Hippocampal formation (tissue), 2 donors: ENCODE measurements around the gene FOSB.
"Not testable (repeated sequence)": the region's sequence is repeated elsewhere in the genome, so short reads cannot be mapped to it uniquely, and the experiment has no call there.

Experiments
- DNase-seq, 2 donors: peaks; one replicate each; lab custom pipeline; 2025; lab: John Stamatoyannopoulos, UW

FOSB gene

DNA sequence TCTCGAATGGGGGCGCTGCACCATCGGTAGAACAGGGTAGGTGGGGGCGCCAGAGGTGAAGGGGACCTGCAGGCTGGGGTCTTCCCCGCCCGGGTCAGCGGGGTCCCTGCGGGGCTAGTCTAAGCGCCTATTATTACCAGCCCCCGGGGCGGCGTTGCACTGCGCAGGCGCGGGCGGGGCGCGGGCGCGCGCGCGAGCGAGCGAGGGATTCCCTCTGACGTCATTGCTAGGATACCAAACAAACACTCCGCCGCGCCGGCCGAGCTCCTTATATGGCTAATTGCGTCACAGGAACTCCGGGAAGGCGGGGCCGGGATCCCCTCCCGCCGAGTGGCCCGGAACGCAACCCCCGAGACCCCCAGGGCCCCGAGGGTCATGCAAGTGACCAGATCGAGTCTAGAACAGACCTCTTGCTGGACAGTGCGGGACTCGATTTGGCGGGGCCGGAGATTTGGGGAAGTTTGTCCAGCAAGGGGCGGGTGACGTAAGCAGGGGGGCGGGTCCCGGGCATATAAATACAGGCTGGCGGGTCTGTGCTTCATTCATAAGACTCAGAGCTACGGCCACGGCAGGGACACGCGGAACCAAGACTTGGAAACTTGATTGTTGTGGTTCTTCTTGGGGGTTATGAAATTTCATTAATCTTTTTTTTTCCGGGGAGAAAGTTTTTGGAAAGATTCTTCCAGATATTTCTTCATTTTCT is at the start of gene FOSB:
Gene FOSB (plus strand): TSS at position 541 of the 703 bp plus-strand sequence. CDS start 591 bp downstream, outside the sequence.
- peak; percentile 93 for DNase-seq

DNA sequence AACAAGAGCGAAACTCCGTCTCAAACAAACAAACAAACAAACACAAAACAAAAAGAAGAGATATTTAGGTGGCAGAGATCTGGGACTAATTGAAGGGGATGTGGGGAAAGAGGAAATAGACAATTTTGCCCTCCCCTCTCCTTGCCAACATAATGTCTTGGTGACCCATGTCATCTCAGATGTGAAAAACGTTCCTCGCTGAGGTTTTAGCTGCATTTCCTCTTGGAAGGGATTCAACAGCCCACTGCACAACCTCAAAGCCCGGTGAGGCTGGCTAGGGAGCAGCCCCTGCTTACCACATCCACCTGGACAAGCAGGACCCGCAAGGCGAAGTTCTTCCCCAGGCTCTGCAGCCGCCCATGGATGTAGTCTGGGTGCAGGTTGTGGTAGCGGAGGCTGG is 49.0 kb upstream of the FOSB start:
- DNase-seq, result no peak

DNA sequence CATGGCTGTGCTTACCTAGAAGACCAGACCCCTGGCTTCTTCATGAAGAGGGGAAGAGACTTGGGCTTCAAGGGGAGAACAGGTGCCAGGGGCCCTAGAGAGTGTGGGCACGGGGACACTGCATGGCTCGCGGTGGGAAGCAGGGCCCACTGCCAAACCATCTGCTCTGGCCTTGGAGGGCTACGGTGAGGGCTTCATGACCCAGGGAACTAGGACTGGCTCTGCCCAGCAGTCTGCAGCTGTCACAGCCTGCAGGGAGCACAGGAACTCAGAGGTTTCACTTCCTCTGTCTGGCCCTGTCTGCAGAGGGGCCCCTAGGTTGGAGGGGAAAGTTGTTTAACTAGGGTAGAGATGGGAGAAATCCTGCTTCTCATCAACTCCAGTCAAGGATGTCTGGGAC is 48.4 kb upstream of the FOSB start:
- DNase-seq, result peak in 1 of 2 donors; percentile 39

DNA sequence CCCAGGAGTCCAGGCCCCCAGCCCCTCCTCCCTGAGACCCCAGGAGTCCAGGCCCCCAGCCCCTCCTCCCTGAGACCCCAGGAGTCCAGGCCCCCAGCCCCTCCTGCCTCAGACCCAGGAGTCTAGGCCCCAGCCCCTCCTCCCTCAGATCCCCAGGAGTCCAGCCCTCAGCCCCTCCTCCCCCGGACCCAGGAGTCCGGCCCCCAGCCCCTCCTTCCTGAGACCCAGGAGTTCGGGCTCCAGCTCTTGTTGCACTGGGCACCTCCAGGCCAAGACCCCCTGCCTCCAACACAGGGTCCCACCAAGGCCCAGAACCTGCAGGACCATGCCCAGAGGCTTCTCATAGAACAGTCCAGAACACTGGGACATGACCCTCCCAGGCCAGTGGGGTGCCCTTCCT is 47.9 kb upstream of the FOSB start:
- DNase-seq, result no peak

DNA sequence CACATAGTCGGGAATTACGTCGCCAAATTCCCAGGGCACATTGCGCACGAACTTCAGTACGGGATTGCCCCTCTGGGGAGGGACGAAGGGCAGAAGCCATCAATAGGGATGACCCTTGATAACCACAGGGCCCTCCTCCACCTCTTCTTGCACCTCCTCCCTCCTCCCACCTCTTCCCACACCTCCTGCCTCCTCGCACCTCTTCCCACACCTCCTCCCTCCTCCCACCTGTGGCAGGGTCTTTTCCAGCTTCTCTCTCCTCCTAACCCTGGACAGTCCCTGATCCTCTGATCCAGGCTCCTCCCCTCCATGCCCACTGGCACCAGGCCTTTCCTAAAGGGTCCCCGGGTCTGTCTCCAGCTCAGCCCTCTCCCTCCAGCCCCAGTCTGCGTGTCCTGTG is 47.4 kb upstream of the FOSB start:
- no peak for DNase-seq

DNA sequence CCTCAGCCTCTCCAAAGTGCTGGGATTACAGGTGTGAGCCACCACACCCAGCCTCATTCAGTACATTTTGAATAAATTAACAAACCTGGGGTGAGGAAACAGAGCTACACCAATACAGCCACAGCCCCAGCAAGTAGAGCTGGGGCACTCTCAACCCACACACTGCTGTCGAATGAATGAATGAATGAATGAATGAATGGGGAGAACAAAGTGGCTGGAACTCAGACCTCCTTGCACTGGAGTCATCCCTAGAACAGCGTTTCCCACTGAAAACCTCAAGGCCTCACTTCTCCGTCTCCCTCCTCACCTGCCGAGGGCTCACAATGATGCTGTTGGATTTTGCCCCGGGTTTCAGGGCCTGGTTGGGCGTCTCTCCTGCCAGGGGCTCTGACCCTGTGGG is 46.9 kb upstream of the FOSB start:
- no peak for DNase-seq

DNA sequence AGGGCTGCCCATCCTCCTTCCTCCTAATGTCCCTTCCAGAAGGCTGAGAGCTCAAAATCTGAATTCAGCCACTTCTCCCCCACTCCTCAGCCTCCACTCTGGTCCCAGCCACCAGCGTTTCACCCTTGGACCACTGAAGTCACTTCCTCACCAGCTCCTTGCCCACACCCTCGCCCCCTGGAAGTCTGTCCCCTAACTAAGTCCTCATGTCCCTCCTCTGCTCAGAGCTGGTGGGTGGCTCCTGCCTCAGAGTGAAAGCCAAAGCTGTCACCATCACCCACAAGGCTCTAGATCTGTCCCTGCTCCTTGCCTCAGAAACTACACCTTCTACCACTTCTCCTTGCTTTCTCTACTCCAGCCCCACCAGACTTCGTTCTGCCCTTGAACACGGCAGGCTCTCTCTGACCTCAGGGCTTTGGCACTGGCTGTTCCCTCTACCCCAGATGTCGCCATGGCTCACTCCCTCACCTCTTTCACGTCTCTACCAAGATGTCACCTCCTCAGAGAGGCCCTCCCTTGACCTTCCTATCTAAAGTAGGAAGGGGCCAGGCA is 45.8 kb upstream of the FOSB start:
- DNase-seq, result no peak

DNA sequence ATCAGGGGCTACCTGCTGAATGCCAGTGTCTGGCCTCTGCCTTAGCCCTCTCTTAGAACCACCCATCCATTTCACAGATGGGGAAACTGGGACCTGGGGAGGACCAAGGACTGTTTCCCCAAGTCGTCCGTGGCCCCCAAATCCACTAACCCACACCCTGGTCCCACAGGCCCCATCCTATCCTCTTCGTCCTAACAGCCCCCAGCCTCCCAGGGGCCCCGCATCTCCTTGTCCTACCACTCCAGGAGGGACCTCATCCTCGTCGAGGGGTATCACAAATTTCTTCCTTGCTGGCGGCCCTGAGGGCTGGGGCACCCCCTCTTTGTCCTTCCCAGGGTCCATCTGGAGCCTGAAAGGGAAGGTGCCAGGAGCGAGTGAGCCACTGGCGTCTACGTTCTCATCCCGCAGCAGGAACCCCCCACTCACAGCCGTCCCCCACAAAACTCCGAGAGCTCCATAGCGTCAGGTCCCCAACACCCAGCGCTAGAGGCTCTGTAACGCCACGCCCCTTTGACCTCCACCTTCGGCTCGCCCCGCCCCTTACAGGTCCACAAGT is 44.7 kb upstream of the FOSB start:
- no peak for DNase-seq

DNA sequence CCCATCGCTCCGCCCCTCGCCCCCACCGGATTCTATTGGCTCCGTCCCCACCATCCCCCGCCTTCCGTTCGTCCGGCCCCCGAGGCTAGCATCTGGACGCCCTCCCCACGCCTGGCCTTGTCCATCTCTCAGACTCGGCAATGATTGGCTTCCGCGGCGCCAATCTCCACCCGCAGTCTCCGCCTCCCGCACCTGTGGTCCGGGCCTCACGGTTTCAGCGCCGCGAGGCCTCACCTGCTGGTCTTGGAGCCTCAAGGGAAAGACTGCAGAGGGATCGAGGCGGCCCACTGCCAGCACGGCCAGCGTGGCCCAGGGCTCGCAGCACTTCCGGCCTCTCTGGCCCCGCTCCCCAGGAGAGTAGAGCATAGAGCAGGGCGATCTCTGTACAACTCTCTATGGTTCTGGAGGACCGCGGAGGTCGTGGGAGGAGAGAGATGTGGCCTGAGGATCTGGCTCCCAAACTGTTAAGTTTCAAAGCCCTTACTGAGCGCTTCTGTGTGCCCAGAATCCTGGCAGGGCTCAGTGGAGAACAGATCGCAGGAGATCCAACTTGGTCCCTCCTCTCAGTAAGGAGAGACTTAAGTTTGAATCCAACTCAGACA is 44.1 kb upstream of the FOSB start, which contains the start of gene ERCC1:
Gene ERCC1 (minus strand): TSS at position 329 of the 602 bp plus-strand sequence. CDS start 543 bp downstream, outside the sequence.
- DNase-seq, result peak; percentile 85 to 94

DNA sequence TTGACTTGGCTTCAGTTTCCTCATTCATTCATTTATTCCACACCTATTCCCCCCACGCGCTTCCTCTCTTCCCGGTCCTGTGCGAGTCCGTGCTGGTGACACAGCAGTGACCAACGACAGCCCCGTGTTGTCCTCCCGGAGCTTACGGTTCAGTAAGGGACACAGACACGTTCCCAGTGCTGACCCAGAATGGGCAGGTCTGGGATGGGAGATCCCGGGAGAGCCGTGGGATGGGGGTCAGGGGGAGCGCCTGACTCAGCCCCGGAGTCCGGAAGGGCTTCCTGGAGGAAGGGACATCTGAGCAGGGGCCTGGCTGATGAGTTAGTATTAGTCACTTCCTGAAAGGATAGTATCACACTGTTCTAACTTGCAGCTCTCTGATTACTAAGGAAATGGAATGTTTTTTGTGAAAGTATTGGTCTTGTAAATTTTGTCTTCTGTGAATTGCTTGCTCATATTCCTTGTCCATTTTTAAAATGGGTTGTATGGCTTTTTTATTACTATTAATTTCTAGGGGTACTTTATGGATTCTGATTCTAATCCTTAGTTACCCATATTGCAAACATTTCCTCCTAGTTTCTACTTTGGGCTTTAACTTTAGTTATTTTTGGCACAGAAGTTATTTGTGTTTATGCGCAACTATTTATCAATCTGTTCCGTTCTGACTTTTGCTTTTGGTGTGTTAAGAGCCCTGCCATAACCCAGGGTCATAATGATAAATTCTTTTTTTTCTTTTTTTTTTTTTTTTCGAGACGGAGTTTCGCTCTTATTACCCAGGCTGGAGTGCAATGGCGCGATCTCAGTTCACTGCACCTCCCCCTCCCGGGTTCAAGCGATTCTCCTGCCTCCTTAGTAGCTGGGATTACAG is 43.4 kb upstream of the FOSB start:
- DNase-seq, result no peak

DNA sequence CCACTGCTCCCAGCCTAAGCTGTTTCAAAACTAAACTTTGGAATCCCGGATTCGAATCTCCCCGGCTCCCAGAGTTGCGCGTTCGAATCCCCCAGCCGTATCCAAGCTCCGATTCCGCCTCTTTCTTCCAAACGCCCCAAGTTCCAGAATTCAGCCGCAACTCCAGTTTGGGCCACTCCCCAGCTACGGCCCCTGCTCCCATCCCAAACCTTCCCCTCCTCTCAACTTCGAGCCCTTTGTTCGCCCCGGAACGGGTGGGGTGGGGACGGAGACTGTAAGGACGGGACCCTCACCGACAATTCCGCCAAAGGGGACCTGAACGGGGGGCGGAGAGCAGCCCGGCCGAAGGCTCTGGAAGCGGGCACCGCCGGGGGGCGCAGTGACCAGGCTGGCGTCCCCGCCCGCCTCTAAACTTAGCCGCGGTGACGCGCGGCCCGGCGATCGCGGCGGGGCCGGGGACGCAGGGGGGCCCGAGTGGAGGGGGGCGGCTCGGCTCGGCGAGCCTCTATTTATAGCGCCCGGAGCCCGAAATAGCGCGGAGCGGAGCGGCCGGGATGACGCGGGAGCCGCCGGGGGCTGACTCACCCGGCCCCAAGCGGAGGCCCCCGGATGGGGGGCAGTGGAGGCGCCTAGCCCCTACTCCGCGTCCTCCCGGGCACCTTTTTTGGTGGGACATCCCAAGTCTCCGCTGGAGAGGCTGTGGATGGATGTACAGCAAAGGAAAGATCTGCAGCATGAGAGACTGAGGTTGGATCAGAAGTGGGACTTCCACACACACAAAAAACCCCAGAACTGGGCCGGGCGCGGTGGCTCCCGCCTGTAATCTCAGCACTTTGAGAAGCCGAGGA is 39.2 kb upstream of the FOSB start:
- DNase-seq, result no peak

DNA sequence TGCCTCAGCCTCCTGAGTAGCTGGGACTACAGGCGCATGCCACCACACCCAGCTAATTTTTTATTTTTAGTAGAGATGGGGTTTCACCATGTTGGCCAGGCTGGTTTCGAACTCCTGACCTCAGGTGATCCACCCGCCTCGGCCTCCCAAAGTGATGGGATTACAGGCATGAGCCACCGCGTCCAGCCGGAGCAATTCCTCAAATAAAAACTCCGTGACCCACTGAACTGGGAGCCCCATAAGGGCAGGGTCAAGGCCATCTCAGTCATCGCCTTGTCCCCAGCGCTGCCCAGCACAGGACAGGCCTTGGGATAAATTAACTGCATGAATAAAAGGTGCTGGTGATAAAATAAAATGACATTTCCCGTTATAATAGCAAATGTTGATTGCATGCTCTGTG is 37.9 kb upstream of the FOSB start:
- DNase-seq, result not testable (repeated sequence)

DNA sequence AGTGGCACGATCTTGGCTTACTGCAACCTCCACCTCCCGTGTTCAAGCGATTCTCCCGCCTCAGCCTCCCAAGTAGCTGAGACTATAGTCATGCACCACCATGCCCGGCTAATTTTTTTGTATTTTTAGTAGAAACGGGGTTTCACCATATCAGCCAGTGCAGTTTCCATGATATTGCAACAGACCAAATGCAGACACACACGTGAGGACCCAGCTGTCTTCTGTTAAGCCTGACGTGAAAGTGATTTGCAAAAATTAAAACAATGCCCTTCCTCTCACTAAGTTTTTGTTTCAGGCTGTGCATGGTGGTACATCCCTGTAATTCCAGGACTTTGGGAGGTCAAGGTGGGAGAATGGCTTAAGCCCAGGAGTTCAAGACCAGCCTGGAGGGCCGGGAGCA is 36.8 kb upstream of the FOSB start:
- not testable (repeated sequence) for DNase-seq

DNA sequence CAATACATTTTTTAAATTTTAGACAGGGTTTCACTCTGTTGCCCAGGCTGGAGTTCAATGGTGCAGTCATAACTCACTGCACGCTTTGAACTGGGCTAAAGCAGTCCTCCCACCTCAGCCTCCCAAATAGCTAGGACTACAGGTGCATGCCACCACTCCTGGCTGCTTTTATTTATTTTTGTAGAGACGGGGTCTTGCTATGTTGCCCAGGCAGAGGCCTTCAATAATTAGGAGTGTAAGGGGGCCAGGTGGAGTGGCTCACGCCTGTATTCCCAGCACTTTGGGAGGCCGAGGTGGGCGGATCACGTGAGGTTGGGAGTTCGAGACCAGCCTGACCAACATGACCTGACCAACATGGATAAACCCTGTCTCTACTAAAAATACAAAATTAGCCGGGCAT is 35.3 kb upstream of the FOSB start:
- DNase-seq, result not testable (repeated sequence)

DNA sequence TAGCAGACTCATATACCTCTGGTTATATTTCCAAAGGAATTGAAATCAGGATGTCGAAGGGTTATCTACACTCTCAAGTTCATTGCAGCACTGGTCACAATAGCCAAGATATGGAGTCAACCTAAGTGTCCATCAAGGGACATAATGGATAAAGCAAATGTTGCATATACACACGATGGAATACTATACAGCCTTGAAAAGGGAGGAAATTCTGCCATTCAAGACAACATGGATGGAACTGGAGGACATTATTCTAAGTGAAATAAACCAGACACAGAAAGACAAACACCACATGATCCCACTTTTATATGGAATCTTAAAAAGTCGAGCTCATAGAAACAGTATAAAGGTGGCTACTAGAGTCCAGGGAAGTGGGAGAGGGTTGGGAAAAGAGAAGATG is 30.5 kb upstream of the FOSB start:
- no peak for DNase-seq

DNA sequence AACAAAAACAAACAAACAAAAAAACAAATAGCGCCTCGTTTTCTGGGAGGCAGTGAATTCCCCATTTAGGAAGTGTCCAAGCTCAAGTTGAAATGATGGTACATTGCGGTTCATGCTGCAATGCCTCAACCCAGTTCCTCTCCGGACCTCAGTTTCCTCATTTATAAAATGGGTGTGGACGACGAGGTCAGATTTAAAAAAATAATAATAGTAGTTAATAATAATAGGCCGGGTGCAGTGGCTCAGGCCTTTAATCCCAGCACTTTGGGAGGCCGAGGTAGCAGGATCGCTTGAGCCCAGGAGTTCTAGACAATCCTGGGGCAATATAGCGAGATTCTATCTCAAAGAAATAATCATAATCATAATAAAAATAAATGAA is 28.6 kb upstream of the FOSB start:
- DNase-seq, result no peak

DNA sequence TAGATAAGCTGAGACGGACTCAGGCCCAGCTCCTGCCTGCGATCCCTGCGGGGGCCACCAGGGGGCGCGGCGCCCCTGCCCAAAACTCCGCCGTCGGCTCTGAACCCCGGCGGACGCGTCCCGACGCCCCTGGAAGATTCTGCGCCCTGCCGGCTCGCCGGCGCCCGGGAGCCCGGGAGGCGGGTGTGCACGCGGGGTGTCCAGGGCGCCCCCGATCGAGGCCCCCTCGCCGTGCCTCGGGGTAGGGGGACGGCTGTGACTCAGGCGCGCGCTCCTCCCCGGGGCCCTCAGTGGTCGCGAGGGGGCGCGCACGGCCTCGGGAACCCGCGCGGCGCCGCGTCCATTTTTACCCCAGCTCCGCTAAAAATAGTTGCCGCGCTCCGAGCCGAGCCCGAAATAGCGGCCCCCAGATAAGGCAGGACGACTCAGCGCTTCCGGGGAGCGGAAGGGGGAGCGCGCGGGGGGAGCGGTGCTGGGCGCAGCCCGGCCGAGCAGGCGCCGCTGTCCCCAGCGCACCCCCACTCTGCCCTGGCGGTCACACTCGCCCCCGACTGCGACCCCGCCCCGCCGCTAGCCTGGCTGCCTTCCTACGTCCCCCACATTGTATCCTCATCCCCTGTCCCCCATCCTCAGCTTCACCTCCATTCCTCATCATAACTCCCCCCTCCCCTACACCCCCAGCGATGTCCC is 28.1 kb upstream of the FOSB start:
- peak; percentile 73 to 86 for DNase-seq

DNA sequence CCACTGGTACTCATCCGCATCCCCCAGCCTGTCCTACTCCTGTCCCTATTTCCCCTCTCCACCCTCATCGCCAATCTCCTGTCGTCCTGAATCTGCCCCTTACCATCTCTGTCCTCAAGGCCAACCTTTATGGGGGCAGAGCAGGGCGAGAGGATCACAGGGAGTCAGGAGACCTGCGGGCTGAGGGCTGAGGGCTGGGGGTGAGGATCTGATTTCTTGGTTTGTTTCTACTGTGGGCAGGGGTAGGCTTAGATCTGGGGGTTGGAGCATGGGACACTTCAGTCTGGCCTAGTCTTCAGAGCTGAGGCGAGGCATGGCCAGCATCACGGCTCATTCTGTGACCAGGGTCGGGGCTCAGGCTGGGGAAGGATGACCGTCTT is 27.5 kb upstream of the FOSB start:
- no peak for DNase-seq

DNA sequence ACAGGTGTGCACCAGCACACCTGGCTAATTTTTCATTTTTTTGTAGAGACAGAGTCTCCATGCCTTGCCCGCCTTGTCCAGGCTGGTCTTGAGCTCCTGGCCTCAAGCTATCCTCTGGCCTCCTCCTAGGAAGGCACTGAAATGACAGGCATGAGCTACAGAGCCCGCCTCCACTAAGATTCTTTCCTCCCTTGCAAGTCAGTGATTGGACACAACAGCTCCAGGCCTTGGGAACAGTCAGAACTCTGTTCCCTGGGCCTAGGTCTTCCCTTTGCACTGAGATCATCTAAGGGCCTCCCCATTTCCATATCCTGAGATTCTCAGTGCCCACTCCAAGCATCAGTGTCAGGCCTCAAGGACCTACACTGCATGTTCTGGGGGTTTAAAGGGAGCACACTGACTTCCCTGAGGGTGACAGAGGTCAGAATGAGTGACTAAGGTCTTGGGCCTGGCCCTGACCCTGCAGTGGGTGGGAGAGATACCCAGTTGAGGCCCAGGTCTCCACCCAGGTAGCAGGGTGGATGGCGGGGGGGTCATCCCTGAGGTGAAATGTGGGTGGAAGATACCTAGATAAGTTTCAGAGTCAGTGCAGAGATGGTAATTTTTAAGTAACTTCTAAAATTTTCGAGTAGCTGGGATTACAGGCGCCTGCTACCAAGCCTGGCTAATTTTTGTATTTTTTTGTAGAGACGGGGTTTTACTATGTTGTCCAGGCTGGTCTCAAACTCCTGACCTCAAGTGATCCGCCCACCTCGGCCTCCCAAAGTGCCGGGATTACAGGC is 26.7 kb upstream of the FOSB start:
- DNase-seq, result no peak

DNA sequence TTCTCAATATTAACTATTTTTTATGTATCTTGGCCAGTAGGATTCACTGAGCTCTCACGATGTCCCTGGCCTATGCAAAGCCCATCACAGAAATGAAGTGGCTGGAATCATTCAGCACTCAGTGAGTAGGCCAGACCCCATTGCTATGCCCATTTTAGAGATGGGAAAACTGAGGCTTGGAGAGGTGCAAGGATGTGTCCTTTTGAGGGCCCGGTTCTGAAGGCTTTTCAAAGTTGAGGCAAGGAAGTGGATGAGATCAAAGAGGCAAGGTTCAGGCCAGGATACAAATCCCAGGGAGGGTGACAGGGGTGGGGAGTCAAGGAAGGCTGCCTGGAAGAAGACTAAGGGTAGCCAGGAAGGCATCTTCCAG is 25.4 kb upstream of the FOSB start:
- no peak for DNase-seq
